GM20431 (cell line): ENCODE results near the gene PAPSS1.

Experiments used
- in situ Hi-C: fragments of 300-500 bp; cut with MseI, MboI; formaldehyde crosslinking; loops from one replicate; pipeline ENCODE4 v1.15.0; 2020; ENCODE audit warnings: low sequenced_read_pairs; ENCODE audit not compliant: unreplicated experiment

The PAPSS1 gene

DNA sequence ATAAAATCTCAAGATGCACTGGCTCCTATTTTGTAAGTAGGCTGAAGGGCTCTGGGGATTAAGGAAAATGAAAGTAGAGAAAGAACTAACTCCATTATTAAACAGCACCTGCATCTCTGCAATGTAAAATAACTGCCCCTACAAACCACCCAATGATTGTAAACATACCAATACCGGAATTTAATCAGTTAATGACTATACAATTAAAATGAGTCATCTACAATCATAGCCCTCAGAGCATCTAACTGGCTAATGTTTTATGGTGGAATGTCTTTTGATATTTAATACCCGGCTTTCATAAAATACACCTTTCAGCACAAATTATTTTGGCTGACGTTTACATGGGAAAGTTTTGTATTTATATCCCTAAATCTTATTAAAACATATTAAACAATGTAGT, 142.3 kb downstream of the PAPSS1 start:
- in situ Hi-C loops, result no loop called here

DNA sequence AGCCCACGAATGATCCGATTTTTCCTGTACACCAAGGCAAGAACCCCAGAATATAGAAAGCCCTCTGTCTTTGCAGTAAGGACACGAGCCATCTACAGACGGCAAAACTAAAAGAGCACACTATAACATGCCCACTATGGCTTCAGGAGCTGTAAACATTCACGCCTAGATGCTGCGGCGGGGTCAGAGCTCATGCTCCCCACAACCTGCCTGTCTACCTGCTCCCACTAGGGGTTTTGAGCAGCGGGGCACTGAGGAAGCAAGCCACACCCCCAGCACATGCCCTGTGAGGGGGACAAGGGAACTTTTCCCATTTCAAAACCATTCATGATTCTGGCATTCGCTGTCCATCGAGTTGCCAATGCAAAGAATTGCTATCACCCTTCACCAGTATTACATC, 144.8 kb downstream of the PAPSS1 start:
- in situ Hi-C loops, result no loop called here

DNA sequence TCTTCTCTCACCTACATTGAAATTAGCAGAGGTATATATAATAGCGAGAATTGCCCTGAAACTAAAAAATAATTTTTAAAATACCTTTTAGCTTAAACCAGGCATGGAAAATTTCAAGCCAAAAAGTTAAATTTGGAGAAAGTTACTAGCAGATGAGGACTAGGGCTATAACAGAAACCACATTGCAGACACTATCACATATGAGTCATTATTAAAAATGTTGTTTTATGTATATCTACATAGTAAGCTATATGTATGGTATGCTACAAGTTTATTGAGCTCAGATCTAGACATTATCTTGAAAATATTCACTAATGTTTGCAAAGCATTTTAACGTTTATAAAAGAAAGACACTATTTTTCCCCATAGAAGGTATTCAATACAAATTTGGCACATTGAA, 147.8 kb downstream of the PAPSS1 start:
- in situ Hi-C loops, result no loop called here

DNA sequence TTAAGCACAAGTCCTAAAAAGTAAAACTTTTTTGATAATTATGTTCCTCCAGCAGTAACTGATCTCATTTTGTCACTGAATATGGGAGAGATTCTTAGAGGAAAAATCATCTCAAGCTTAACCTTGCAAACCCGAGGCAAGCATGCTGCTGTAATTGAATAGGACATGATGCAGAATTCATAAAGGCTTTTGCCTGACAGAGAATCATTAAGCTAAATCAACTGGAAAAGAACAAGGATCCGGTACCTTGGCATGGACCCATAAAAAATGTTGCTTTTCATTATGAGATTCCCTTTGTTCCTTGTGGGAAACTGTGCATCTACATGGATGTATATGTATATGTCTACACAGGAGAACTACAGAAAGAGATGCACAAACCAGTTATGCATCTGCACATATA, 149.1 kb downstream of the PAPSS1 start:
- in situ Hi-C loops, result no loop called here

DNA sequence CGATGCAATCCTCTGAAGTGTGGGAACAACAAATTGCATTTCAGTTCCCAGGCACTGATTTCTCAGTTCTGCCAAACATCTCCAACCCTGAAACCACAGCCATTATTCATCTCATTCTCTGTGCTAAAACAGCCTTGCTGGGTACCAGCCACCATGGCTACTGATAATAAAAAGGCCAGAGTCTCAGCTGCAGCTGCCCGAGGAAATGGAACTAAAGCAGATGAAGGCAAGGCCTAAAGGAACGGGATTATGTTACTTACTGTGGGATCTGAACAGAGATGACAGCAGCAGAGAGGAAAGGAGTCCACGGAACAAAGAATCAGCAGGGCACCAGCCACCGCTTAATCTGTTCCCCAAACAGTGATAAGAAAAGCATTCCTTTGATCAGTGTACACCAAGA, 155.7 kb downstream of the PAPSS1 start:
- in situ Hi-C loops, result no loop called here
